GM23338 (cell line): ENCODE results near the gene S100A5. TPM values are rescaled to one million over a fixed set of nuclear protein-coding genes. Genes with fewer than 3 reads are reported as not detected.
A peak's percentile ranks its signal among the peaks of the same experiment; 100 is the strongest.

Experiments
- ATAC-seq: fragments of 200-7000 bp; cut with Tn5 transposase; 3 replicates; pipeline ENCODE4 v1.9.1; 2020
- DNase-seq: peaks from one replicate; pipeline ENCODE4 v3.0.0-alpha.2; 2015; ENCODE audit warnings: low spot score
- H2AFZ ChIP-seq: fragments of 200-600 bp; sonication (generic); 2 replicates; pipeline ENCODE4 v1.8.0; 2016; ENCODE audit warnings: antibody characterized with exemption, mild to moderate bottlenecking, moderate library complexity
- H3F3A ChIP-seq: fragments of 200-600 bp; sonication (generic); replicated peaks from 2 replicates; pipeline ENCODE4 v1.8.0; 2017; ENCODE audit warnings: antibody characterized with exemption, mixed run types, low read depth
- H3K27ac ChIP-seq: fragments of 200-600 bp; sonication (generic); 2 replicates; pipeline ENCODE4 v1.6.1; 2016; ENCODE audit warnings: low read depth
- H3K27me3 ChIP-seq: fragments of 200-600 bp; sonication (generic); 2 replicates; pipeline ENCODE4 v1.8.0; 2016; ENCODE audit warnings: mild to moderate bottlenecking, mixed run types, moderate library complexity; ENCODE audit not compliant: insufficient read depth
- H3K36me3 ChIP-seq: fragments of 200-600 bp; sonication (generic); 2 replicates; pipeline ENCODE4 v1.8.0; 2016; ENCODE audit warnings: mild to moderate bottlenecking; ENCODE audit not compliant: insufficient read depth
- H3K4me1 ChIP-seq: fragments of 200-600 bp; sonication (generic); 2 replicates; pipeline ENCODE4 v1.8.0; 2016; ENCODE audit warnings: mild to moderate bottlenecking, moderate library complexity; ENCODE audit not compliant: insufficient read depth
- H3K4me2 ChIP-seq: fragments of 200-600 bp; sonication (generic); 2 replicates; pipeline ENCODE4 v1.7.1; 2017; ENCODE audit warnings: mixed run types
- H3K4me3 ChIP-seq: fragments of 200-600 bp; sonication (generic); 2 replicates; pipeline ENCODE4 v1.6.1; 2016; ENCODE audit warnings: mixed run types
- H3K79me2 ChIP-seq: fragments of 200-600 bp; sonication (generic); replicated peaks from 2 replicates; pipeline ENCODE4 v1.8.0; 2017; ENCODE audit warnings: mild to moderate bottlenecking; ENCODE audit not compliant: insufficient read depth
- H3K9me2 ChIP-seq: fragments of 200-600 bp; sonication (generic); 2 replicates; pipeline ENCODE4 v1.8.0; 2017; ENCODE audit not compliant: insufficient read depth
- H4K20me1 ChIP-seq: fragments of 200-600 bp; sonication (generic); replicated peaks from 2 replicates; pipeline ENCODE4 v1.8.0; 2017; ENCODE audit warnings: mild to moderate bottlenecking; ENCODE audit not compliant: insufficient read depth
- H3K27ac Mint-ChIP-seq: 2 replicates; pipeline ENCODE4 v1.8.0; 2020; ENCODE audit warnings: inconsistent platforms, mild to moderate bottlenecking, moderate library complexity, mixed read lengths
- H3K27me3 Mint-ChIP-seq: 3 replicates; pipeline ENCODE4 v1.8.0; 2022; ENCODE audit warnings: low read depth, mild to moderate bottlenecking, moderate library complexity, mixed read lengths, inconsistent platforms; ENCODE audit not compliant: insufficient read depth, poor library complexity
- H3K36me3 Mint-ChIP-seq: 3 replicates; pipeline ENCODE4 v1.8.0; 2021; ENCODE audit warnings: low read depth, mild to moderate bottlenecking, inconsistent platforms, moderate library complexity, mixed read lengths
- H3K4me1 Mint-ChIP-seq: 3 replicates; pipeline ENCODE4 v1.8.0; 2020; ENCODE audit warnings: mild to moderate bottlenecking, inconsistent platforms, mixed read lengths
- H3K4me3 Mint-ChIP-seq: 3 replicates; pipeline ENCODE4 v1.8.0; 2021; ENCODE audit warnings: moderate library complexity, mild to moderate bottlenecking, inconsistent platforms, mixed read lengths
- H3K9me3 Mint-ChIP-seq: 3 replicates; pipeline ENCODE4 v1.8.0; 2020; ENCODE audit warnings: moderate library complexity, mild to moderate bottlenecking, inconsistent platforms, mixed read lengths
- CREB1 ChIP-seq: fragments of 250-450 bp; sonication (Bioruptor Pico); IDR thresholded peaks from 2 replicates; pipeline ENCODE4 v1.5.0; 2020; ENCODE audit warnings: low read depth, mild to moderate bottlenecking, moderate library complexity
- EZH2 ChIP-seq: fragments of 200-600 bp; sonication (generic); IDR thresholded peaks from one replicate; pipeline ENCODE4 v1.8.0; 2017; ENCODE audit warnings: antibody characterized with exemption, mild to moderate bottlenecking, low read depth; ENCODE audit not compliant: unreplicated experiment
- EZH2phosphoT487 ChIP-seq: fragments of 200-600 bp; sonication (generic); IDR thresholded peaks from one replicate; pipeline ENCODE4 v1.8.1; 2018; ENCODE audit warnings: antibody characterized with exemption; ENCODE audit not compliant: unreplicated experiment
- JUNB ChIP-seq: IDR thresholded peaks from one replicate; pipeline ENCODE4 v1.6.1; 2016; ENCODE audit warnings: antibody characterized with exemption; ENCODE audit not compliant: unreplicated experiment
- POLR2AphosphoS5 ChIP-seq: IDR thresholded peaks from 2 replicates; pipeline ENCODE4 v1.6.1; 2016; ENCODE audit warnings: antibody characterized with exemption, low read depth
- STAT1 ChIP-seq: IDR thresholded peaks from one replicate; pipeline ENCODE4 v1.6.1; 2016; ENCODE audit warnings: antibody characterized with exemption; ENCODE audit not compliant: unreplicated experiment
- ZNF114 ChIP-seq: fragments of 250-450 bp; sonication (Bioruptor Pico); IDR thresholded peaks from 2 replicates; pipeline ENCODE4 v1.5.0; 2020; ENCODE audit warnings: mild to moderate bottlenecking, moderate library complexity
- polyA plus RNA-seq: library from polyadenylated mRNA; unstranded; fragments of >200 nt; fragmentation: Nextera tagmentation; extraction: Ambion mirVana; gene quantifications from 2 replicates; pipeline ENCODE4 v1.2.1, GENCODE V29; 2016
- total RNA-seq: library from RNA; depleted of rRNA; stranded (reverse); fragments of >200 nt; shearing (Covaris generic); gene quantifications from 2 replicates; pipeline ENCODE4 v1.2.3, GENCODE V29; 2014
- TF ChIP-seq, protein P1 (sequence below): fragments of 250-450 bp; sonication (Bioruptor Pico); IDR thresholded peaks from 2 replicates; pipeline ENCODE4 v1.5.0; 2020; ENCODE audit warnings: mild to moderate bottlenecking, moderate library complexity
- TF ChIP-seq, protein P2 (sequence below), 2 experiments: fragments of 200-600 bp in 1 of 2; sonication (generic) in 1 of 2; conservative IDR thresholded peaks; 2 replicates each; pipeline versions ENCODE4 v1.5.1 to v1.6.1; 2016 to 2017; ENCODE audit warnings: antibody characterized with exemption in 2 of 2, low read depth in 2 of 2, mild to moderate bottlenecking in 2 of 2, moderate library complexity in 1 of 2

Gene S100A5
- total and polyA plus RNA-seq, 2 experiments from 2014 or later = 0.47 TPM; not detected in 1

DNA sequence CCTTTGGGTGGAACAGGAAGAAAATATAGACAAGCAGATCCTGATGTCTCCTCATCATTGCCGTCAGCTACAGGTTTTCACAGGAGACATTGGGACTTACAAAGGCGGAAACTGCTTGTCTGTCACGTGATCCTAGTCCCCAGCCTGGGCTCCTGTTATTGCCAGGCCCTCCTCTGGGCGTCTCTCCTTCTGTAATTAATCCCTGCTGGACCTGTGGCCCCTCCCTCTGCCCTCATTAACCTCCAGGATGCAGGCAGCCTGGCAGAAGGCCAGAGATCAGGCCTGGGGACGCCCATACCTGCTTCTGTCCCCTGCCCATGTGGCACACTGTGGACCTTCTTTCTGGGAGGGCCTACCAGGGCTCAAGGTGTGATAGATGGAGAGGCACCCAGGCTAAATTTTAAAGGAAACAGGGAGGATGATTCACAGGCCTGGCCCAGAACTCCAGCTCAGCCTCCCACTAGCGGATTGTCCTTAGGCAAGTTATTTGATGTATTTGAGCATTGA, 2.4 kb downstream of the S100A5 start:
- Histone ChIP-seq H3K36me3 (no peaks in the 10 kb centered on the region), H3F3A (peaks cover 6% of the 10 kb centered on the region; the same call in 1 of the 2 replicates), H3K4me2 (peak overlapping the region; percentile 60; the same call in 1 of the 2 replicates), H4K20me1 (no peaks in the 10 kb centered on the region), H3K4me1 (peaks cover 29% of the 10 kb centered on the region), H3K9me2 (peaks cover 6% of the 10 kb centered on the region; the same call in 1 of the 2 replicates), H2AFZ (peak overlapping the region; percentile 76; the same call in 1 of the 2 replicates), H3K79me2 (no peaks in the 10 kb centered on the region), H3K4me3 (no peak overlapping the region), H3K27me3 (peaks cover 32% of the 10 kb centered on the region), H3K27ac (peak overlapping the region; percentile 11; the same call in 1 of the 2 replicates)
- Mint-ChIP-seq H3K4me1 (peaks cover 31% of the 10 kb centered on the region), H3K4me3 (no peak overlapping the region), H3K27ac (peak overlapping the region; percentile 29; the same call in 1 of the 2 replicates), H3K36me3 (no peaks in the 10 kb centered on the region; the same call in 2 of the 3 replicates), H3K27me3 (peaks cover 36% of the 10 kb centered on the region), H3K9me3 (no peaks in the 10 kb centered on the region; the same call in 2 of the 3 replicates)
- peak; percentile 85 for DNase-seq
- TF ChIP-seq, protein P1, sequence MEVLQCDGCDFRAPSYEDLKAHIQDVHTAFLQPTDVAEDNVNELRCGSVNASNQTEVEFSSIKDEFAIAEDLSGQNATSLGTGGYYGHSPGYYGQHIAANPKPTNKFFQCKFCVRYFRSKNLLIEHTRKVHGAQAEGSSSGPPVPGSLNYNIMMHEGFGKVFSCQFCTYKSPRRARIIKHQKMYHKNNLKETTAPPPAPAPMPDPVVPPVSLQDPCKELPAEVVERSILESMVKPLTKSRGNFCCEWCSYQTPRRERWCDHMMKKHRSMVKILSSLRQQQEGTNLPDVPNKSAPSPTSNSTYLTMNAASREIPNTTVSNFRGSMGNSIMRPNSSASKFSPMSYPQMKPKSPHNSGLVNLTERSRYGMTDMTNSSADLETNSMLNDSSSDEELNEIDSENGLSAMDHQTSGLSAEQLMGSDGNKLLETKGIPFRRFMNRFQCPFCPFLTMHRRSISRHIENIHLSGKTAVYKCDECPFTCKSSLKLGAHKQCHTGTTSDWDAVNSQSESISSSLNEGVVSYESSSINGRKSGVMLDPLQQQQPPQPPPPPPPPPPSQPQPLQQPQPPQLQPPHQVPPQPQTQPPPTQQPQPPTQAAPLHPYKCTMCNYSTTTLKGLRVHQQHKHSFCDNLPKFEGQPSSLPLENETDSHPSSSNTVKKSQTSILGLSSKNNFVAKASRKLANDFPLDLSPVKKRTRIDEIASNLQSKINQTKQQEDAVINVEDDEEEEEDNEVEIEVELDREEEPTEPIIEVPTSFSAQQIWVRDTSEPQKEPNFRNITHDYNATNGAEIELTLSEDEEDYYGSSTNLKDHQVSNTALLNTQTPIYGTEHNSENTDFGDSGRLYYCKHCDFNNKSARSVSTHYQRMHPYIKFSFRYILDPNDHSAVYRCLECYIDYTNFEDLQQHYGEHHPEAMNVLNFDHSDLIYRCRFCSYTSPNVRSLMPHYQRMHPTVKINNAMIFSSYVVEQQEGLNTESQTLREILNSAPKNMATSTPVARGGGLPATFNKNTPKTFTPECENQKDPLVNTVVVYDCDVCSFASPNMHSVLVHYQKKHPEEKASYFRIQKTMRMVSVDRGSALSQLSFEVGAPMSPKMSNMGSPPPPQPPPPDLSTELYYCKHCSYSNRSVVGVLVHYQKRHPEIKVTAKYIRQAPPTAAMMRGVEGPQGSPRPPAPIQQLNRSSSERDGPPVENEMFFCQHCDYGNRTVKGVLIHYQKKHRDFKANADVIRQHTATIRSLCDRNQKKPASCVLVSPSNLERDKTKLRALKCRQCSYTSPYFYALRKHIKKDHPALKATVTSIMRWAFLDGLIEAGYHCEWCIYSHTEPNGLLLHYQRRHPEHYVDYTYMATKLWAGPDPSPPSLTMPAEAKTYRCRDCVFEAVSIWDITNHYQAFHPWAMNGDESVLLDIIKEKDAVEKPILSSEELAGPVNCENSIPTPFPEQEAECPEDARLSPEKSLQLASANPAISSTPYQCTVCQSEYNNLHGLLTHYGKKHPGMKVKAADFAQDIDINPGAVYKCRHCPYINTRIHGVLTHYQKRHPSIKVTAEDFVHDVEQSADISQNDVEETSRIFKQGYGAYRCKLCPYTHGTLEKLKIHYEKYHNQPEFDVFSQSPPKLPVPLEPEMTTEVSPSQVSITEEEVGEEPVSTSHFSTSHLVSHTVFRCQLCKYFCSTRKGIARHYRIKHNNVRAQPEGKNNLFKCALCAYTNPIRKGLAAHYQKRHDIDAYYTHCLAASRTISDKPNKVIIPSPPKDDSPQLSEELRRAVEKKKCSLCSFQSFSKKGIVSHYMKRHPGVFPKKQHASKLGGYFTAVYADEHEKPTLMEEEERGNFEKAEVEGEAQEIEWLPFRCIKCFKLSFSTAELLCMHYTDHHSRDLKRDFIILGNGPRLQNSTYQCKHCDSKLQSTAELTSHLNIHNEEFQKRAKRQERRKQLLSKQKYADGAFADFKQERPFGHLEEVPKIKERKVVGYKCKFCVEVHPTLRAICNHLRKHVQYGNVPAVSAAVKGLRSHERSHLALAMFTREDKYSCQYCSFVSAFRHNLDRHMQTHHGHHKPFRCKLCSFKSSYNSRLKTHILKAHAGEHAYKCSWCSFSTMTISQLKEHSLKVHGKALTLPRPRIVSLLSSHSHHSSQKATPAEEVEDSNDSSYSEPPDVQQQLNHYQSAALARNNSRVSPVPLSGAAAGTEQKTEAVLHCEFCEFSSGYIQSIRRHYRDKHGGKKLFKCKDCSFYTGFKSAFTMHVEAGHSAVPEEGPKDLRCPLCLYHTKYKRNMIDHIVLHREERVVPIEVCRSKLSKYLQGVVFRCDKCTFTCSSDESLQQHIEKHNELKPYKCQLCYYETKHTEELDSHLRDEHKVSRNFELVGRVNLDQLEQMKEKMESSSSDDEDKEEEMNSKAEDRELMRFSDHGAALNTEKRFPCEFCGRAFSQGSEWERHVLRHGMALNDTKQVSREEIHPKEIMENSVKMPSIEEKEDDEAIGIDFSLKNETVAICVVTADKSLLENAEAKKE (CRISPR knock-in tag) = no peak
- TF ChIP-seq ZNF114 (CRISPR knock-in tag) (no peak), POLR2AphosphoS5 (peak; percentile 39; the same call in 1 of the 2 replicates), CREB1 (no peak), EZH2 (no peak), EZH2phosphoT487 (no peak), JUNB (no peak), STAT1 (no peak)
- TF ChIP-seq, protein P2, sequence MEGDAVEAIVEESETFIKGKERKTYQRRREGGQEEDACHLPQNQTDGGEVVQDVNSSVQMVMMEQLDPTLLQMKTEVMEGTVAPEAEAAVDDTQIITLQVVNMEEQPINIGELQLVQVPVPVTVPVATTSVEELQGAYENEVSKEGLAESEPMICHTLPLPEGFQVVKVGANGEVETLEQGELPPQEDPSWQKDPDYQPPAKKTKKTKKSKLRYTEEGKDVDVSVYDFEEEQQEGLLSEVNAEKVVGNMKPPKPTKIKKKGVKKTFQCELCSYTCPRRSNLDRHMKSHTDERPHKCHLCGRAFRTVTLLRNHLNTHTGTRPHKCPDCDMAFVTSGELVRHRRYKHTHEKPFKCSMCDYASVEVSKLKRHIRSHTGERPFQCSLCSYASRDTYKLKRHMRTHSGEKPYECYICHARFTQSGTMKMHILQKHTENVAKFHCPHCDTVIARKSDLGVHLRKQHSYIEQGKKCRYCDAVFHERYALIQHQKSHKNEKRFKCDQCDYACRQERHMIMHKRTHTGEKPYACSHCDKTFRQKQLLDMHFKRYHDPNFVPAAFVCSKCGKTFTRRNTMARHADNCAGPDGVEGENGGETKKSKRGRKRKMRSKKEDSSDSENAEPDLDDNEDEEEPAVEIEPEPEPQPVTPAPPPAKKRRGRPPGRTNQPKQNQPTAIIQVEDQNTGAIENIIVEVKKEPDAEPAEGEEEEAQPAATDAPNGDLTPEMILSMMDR (conservative IDR thresholded peaks at IDR 0.05; ENCODE audit: low read depth in 2 of 2) = peak; percentile 9 to 22; a peak in 1 of 4 replicates
- ATAC-seq = peak; percentile 76
